ENCODE measurements around the gene ZNF750.

- TF ChIP-seq CTCF (optimal IDR thresholded peaks at IDR 0.05 in 1 of 3, IDR thresholded peaks at IDR 0.05 in 1 of 3, conservative IDR thresholded peaks at IDR 0.05 in 1 of 3; ENCODE audit: extremely low read depth in 1 of 3, insufficient read depth in 2 of 3, low read length in 3 of 3) = no peak
- no peak for TF ChIP-seq EZH2 (IDR thresholded peaks at IDR 0.05; ENCODE audit: low read length)
Observed at GRCh38 chr17:82869536-82869935, 29.7 kb upstream of the ZNF750 start.

All from keratinocyte (primary cell).